WTC11 (cell line): Measurements from ENCODE around the gene NRXN2. TPM values are rescaled to one million over a fixed set of nuclear protein-coding genes. Genes with fewer than 3 reads are reported as not detected.
A peak's percentile ranks its signal among the peaks of the same experiment; 100 is the strongest.

Experiments
- ATAC-seq: fragments of 200-7000 bp; cut with Tn5 transposase; 2 replicates; pipeline ENCODE4 v1.10.0; 2021; ENCODE audit warnings: mild to moderate bottlenecking, moderate library complexity
- CTCF ChIA-PET: fragments of 300-600 bp; sonication (Branson Sonifier 250); formaldehyde crosslinking; loops from one replicate; lab custom pipeline; 2021; ENCODE audit warnings: antibody characterized with exemption; lab: Charles Lee
- POLR2A ChIA-PET: fragments of 350-600 bp; sonication (Branson Sonifier 250); formaldehyde crosslinking; loops from one replicate; lab custom pipeline; 2021; ENCODE audit warnings: antibody characterized with exemption; lab: Charles Lee
- DNase-seq: peaks from one replicate; pipeline ENCODE4 v3.0.0; 2021; ENCODE audit warnings: low spot score
- H3K27ac Mint-ChIP-seq: 2 replicates; pipeline ENCODE4 v1.8.0; 2021; ENCODE audit warnings: mixed read lengths
- H3K27me3 Mint-ChIP-seq: 2 replicates; pipeline ENCODE4 v1.8.0; 2021; ENCODE audit warnings: low read depth, mild to moderate bottlenecking, moderate library complexity, mixed read lengths
- H3K36me3 Mint-ChIP-seq: 2 replicates; pipeline ENCODE4 v1.8.0; 2021; ENCODE audit warnings: mixed read lengths
- H3K4me1 Mint-ChIP-seq: 2 replicates; pipeline ENCODE4 v1.8.0; 2022; ENCODE audit warnings: mixed read lengths
- H3K4me3 Mint-ChIP-seq: 2 replicates; pipeline ENCODE4 v1.8.0; 2021; ENCODE audit warnings: mild to moderate bottlenecking, moderate library complexity, mixed read lengths
- H3K9me3 Mint-ChIP-seq: 2 replicates; pipeline ENCODE4 v1.8.0; 2021; ENCODE audit warnings: mixed read lengths
- ATF1 ChIP-seq: sonication (generic); formaldehyde crosslinking; IDR thresholded peaks from 2 replicates; pipeline ENCODE4 v1.8.1; 2023; ENCODE audit warnings: mild to moderate bottlenecking, moderate library complexity, missing genetic modification reagents
- ETV6 ChIP-seq: sonication (generic); formaldehyde crosslinking; IDR thresholded peaks from 2 replicates; pipeline ENCODE4 v1.8.1; 2022; ENCODE audit warnings: mild to moderate bottlenecking, missing genetic modification reagents
- HMGA2 ChIP-seq: fragments of 250-450 bp; sonication (Bioruptor Pico); IDR thresholded peaks from 2 replicates; pipeline ENCODE4 v1.4.0; 2021; ENCODE audit warnings: mild to moderate bottlenecking, moderate library complexity
- NFYB ChIP-seq: sonication (generic); formaldehyde crosslinking; conservative IDR thresholded peaks from 2 replicates; pipeline ENCODE4 v1.8.0; 2022; ENCODE audit warnings: low read depth, missing genetic modification reagents
- NR3C1 ChIP-seq: sonication (generic); formaldehyde crosslinking; conservative IDR thresholded peaks from 2 replicates; pipeline ENCODE4 v1.8.1; 2023; ENCODE audit warnings: low read depth, mild to moderate bottlenecking, missing genetic modification reagents
- SMAD4 ChIP-seq: sonication (generic); formaldehyde crosslinking; IDR thresholded peaks from 2 replicates; pipeline ENCODE4 v1.8.0; 2022; ENCODE audit warnings: mild to moderate bottlenecking, missing genetic modification reagents
- SP1 ChIP-seq: sonication (generic); formaldehyde crosslinking; conservative IDR thresholded peaks from 2 replicates; pipeline ENCODE4 v1.8.1; 2022; ENCODE audit warnings: missing genetic modification reagents
- ZBTB21 ChIP-seq: sonication (generic); formaldehyde crosslinking; IDR thresholded peaks from 2 replicates; pipeline ENCODE4 v1.8.1; 2023; ENCODE audit warnings: mild to moderate bottlenecking, missing genetic modification reagents, borderline replicate concordance
- ZNF121 ChIP-seq: sonication (generic); formaldehyde crosslinking; IDR thresholded peaks from 2 replicates; pipeline ENCODE4 v1.8.0; 2023; ENCODE audit warnings: missing genetic modification reagents
- ZNF232 ChIP-seq: sonication (generic); formaldehyde crosslinking; IDR thresholded peaks from 2 replicates; pipeline ENCODE4 v1.8.0; 2022; ENCODE audit warnings: mild to moderate bottlenecking, missing genetic modification reagents
- ZNF416 ChIP-seq: fragments of 250-450 bp; sonication (Bioruptor Pico); IDR thresholded peaks from 2 replicates; pipeline ENCODE4 v1.9.0; 2021; ENCODE audit warnings: mild to moderate bottlenecking, inconsistent platforms
- total RNA-seq: library from RNA; stranded (reverse); gene quantifications from 3 replicates; pipeline ENCODE4 v1.2.3, GENCODE V29; 2021
- TF ChIP-seq, protein P1 (sequence below): sonication (generic); formaldehyde crosslinking; IDR thresholded peaks from 2 replicates; pipeline ENCODE4 v1.8.1; 2023; ENCODE audit warnings: mild to moderate bottlenecking, missing genetic modification reagents, moderate library complexity
- TF ChIP-seq, protein P2 (sequence below): sonication (generic); formaldehyde crosslinking; IDR thresholded peaks from 2 replicates; pipeline ENCODE4 v1.8.1; 2023; ENCODE audit warnings: mild to moderate bottlenecking, missing genetic modification reagents
- TF ChIP-seq, protein P3 (sequence below): fragments of 200-600 bp; IDR thresholded peaks from 2 replicates; pipeline ENCODE4 v1.8.0; 2022; ENCODE audit warnings: antibody characterized with exemption
- TF ChIP-seq, protein P4 (sequence below): fragments of 250-450 bp; sonication (Bioruptor Pico); IDR thresholded peaks from 2 replicates; pipeline ENCODE4 v1.8.0; 2021; ENCODE audit warnings: mild to moderate bottlenecking
- TF ChIP-seq, protein P5 (sequence below): sonication (generic); formaldehyde crosslinking; IDR thresholded peaks from 2 replicates; pipeline ENCODE4 v1.8.0; 2022; ENCODE audit warnings: mild to moderate bottlenecking, missing genetic modification reagents

Gene NRXN2
- total RNA-seq, 1 experiment from 2014 or later = 8.6 TPM

DNA sequence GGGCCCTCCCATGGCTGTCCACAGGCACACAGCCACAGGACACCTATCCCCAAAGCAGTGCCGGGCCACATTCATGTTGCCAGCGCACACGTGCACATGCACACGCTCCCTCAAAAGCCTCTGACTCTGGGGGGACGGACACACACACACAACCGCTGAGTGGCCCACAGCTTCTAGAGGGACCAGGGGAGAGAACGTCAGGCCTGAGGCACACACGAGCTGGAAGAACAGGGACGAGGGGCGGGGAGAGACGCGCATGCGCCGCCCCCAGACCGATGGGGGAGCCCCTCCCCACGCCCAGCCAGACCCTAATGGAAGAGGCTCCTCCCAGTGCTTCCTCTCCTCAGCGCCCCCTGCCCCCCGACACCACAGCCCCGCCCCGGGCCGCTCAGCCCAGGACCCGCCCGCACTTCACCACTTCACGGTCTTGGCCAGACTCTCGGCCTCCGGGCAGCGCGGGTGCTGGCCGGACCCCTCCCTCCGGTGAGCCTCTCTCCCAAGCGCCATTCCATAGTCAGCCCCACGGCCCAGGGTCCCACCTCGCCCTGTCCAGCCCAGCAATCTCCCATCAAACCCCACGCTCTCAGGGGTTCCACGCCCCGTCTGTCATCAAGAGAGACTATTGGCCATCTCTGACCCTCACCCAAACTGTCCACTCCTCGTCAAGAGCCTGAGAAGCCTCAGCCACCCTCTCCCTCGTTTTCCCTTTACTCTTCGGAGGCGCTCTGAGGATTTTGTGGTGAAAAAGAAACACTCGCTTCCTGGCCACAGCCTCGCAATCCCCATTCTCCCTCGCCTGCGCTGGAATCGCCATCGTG is 11.7 kb downstream of the NRXN2 start:
- peaks cover 62% of the 10 kb centered on the region for H3K27me3 Mint-ChIP-seq
- peaks cover 49% of the 10 kb centered on the region for H3K4me1 Mint-ChIP-seq
- POLR2A ChIA-PET = interaction anchor here (0.6 to 1.0 kb wide), 2 partner anchors 49 to 465 kb away, joined by 3 read pairs; partner anchors contain the start of gene PYGM
- no peak overlapping the region for H3K27ac Mint-ChIP-seq
- DNase-seq (peak; percentile 83), ATAC-seq (peak; percentile 85)
- H3K4me3 Mint-ChIP-seq = peak overlapping the region; percentile 61
- TF ChIP-seq, protein P1, sequence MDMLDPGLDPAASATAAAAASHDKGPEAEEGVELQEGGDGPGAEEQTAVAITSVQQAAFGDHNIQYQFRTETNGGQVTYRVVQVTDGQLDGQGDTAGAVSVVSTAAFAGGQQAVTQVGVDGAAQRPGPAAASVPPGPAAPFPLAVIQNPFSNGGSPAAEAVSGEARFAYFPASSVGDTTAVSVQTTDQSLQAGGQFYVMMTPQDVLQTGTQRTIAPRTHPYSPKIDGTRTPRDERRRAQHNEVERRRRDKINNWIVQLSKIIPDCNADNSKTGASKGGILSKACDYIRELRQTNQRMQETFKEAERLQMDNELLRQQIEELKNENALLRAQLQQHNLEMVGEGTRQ (CRISPR knock-in tag) = peak; percentile 12; the same call in 1 of the 2 replicates
- TF ChIP-seq ETV6 (CRISPR knock-in tag) = 0 out of 2 replicates have a peak, but pooled peaks have one; percentile 15
- TF ChIP-seq SMAD4 (CRISPR knock-in tag) = no peak
- TF ChIP-seq, protein P2, sequence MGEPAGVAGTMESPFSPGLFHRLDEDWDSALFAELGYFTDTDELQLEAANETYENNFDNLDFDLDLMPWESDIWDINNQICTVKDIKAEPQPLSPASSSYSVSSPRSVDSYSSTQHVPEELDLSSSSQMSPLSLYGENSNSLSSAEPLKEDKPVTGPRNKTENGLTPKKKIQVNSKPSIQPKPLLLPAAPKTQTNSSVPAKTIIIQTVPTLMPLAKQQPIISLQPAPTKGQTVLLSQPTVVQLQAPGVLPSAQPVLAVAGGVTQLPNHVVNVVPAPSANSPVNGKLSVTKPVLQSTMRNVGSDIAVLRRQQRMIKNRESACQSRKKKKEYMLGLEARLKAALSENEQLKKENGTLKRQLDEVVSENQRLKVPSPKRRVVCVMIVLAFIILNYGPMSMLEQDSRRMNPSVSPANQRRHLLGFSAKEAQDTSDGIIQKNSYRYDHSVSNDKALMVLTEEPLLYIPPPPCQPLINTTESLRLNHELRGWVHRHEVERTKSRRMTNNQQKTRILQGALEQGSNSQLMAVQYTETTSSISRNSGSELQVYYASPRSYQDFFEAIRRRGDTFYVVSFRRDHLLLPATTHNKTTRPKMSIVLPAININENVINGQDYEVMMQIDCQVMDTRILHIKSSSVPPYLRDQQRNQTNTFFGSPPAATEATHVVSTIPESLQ (CRISPR knock-in tag) = no peak
- TF ChIP-seq, protein P3, sequence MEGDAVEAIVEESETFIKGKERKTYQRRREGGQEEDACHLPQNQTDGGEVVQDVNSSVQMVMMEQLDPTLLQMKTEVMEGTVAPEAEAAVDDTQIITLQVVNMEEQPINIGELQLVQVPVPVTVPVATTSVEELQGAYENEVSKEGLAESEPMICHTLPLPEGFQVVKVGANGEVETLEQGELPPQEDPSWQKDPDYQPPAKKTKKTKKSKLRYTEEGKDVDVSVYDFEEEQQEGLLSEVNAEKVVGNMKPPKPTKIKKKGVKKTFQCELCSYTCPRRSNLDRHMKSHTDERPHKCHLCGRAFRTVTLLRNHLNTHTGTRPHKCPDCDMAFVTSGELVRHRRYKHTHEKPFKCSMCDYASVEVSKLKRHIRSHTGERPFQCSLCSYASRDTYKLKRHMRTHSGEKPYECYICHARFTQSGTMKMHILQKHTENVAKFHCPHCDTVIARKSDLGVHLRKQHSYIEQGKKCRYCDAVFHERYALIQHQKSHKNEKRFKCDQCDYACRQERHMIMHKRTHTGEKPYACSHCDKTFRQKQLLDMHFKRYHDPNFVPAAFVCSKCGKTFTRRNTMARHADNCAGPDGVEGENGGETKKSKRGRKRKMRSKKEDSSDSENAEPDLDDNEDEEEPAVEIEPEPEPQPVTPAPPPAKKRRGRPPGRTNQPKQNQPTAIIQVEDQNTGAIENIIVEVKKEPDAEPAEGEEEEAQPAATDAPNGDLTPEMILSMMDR = no peak
- 0 out of 2 replicates have a peak, but pooled peaks have one; percentile 38 for TF ChIP-seq ZNF416
- TF ChIP-seq, protein P4, sequence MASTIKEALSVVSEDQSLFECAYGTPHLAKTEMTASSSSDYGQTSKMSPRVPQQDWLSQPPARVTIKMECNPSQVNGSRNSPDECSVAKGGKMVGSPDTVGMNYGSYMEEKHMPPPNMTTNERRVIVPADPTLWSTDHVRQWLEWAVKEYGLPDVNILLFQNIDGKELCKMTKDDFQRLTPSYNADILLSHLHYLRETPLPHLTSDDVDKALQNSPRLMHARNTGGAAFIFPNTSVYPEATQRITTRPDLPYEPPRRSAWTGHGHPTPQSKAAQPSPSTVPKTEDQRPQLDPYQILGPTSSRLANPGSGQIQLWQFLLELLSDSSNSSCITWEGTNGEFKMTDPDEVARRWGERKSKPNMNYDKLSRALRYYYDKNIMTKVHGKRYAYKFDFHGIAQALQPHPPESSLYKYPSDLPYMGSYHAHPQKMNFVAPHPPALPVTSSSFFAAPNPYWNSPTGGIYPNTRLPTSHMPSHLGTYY (CRISPR knock-in tag) = no peak
- TF ChIP-seq, protein P5, sequence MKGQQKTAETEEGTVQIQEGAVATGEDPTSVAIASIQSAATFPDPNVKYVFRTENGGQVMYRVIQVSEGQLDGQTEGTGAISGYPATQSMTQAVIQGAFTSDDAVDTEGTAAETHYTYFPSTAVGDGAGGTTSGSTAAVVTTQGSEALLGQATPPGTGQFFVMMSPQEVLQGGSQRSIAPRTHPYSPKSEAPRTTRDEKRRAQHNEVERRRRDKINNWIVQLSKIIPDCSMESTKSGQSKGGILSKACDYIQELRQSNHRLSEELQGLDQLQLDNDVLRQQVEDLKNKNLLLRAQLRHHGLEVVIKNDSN = no peak
- TF ChIP-seq ZNF232 (CRISPR knock-in tag) = 0 out of 2 replicates have a peak, but pooled peaks have one; percentile 44
- no peak for TF ChIP-seq ATF1 (CRISPR knock-in tag)
- 0 out of 2 replicates have a peak, but pooled peaks have one; percentile 40 for TF ChIP-seq ZBTB21 (CRISPR knock-in tag)
- no peak for TF ChIP-seq ZNF121 (CRISPR knock-in tag)
- 0 out of 2 replicates have a peak, but pooled peaks have one; percentile 63 for TF ChIP-seq NR3C1 (CRISPR knock-in tag)
- 0 out of 2 replicates have a peak, but pooled peaks have one; percentile 64 for TF ChIP-seq SP1 (CRISPR knock-in tag)
- no peak for TF ChIP-seq HMGA2 (CRISPR knock-in tag)
- no peak for TF ChIP-seq NFYB (CRISPR knock-in tag)
- no peaks in the 10 kb centered on the region for H3K36me3 Mint-ChIP-seq
- CTCF ChIA-PET = interaction anchor here (0.6 to 4.1 kb wide), 13 partner anchors 17 to 399 kb away, joined by 3 to 49 read pairs (median 4); no protein-coding TSS in a partner anchor
- no peaks in the 10 kb centered on the region for H3K9me3 Mint-ChIP-seq

DNA sequence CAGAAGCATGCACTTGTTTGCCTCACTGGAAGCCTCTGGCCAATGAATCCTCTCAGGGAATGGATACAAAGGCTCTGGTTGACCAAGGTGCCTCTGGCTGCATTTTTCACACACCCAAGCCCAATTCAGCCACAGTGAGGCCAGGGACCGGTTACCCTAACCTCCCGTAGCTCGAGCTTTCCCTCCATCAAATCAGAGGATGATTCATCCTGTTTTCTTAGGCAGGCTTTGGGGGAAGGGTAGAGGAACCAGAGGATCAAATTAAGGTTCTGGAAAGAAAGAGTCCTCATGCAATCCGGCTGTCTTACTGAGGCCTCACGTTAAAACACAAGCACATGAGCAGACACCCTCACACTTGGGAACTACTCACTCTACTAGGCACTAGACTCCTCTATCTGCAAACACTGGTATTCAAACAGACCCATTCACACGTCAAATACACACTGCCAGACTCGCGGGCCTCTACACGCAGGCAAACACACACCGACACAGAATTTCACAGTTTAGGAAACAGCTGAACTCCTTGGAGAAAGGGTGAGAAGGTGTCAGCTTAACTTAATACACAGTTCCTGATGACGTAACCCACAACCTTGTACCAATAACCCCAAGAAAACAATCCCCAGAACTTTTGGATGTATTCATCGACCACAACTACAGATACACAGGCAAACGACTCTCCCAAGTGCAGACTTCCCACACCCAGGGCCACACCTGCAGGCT is 12.4 kb downstream of the NRXN2 start:
- no peaks in the 10 kb centered on the region for H3K36me3 Mint-ChIP-seq
- H3K4me3 Mint-ChIP-seq = peak overlapping the region; percentile 61
- POLR2A ChIA-PET = interaction anchor here (0.6 to 1.0 kb wide), 2 partner anchors 50 to 464 kb away, joined by 3 read pairs; partner anchors contain the start of gene PYGM
- no peaks in the 10 kb centered on the region for H3K9me3 Mint-ChIP-seq
- DNase-seq = no peak
- H3K27ac Mint-ChIP-seq = no peak overlapping the region
- H3K4me1 Mint-ChIP-seq = peaks cover 42% of the 10 kb centered on the region
- no peak for ATAC-seq
- CTCF ChIA-PET = interaction anchor here (1.0 to 4.1 kb wide), 10 partner anchors 16 to 261 kb away, joined by 3 to 49 read pairs (median 4); no protein-coding TSS in a partner anchor
- no peak for TF ChIP-seq SMAD4 (CRISPR knock-in tag)
- TF ChIP-seq ZNF416 = no peak
- peaks cover 60% of the 10 kb centered on the region for H3K27me3 Mint-ChIP-seq
